Measurements from ENCODE around the gene ESRRG. TPM values are rescaled to one million over a fixed set of nuclear protein-coding genes. Genes with fewer than 3 reads are reported as not detected.

The ESRRG gene
- total RNA-seq, 1 donor: 0.10 TPM

GRCh38 chr1:216679108-216679507, 44.1 kb downstream of the ESRRG start:
- Histone ChIP-seq H3K27me3 (ENCODE audit: insufficient read depth, low read length) (no peaks in the 10 kb centered on the region), H3K4me1 (ENCODE audit: insufficient read depth, low read length) (no peaks in the 10 kb centered on the region), H3K9me3 (ENCODE audit: low read depth, low read length) (no peaks in the 10 kb centered on the region), H3K4me3 (ENCODE audit: low read length) (no peak overlapping the region)

GRCh38 chr1:216670118-216670883, 52.9 kb downstream of the ESRRG start:
- Histone ChIP-seq H3K4me1 (ENCODE audit: insufficient read depth, low read length) (no peaks in the 10 kb centered on the region), H3K27me3 (ENCODE audit: insufficient read depth, low read length) (no peaks in the 10 kb centered on the region), H3K4me3 (ENCODE audit: low read length) (no peak overlapping the region), H3K9me3 (ENCODE audit: low read depth, low read length) (no peaks in the 10 kb centered on the region)

- Histone ChIP-seq H3K4me3 (ENCODE audit: low read length) (no peak overlapping the region), H3K27me3 (ENCODE audit: insufficient read depth, low read length) (no peaks in the 10 kb centered on the region), H3K9me3 (ENCODE audit: low read depth, low read length) (no peaks in the 10 kb centered on the region), H3K4me1 (ENCODE audit: insufficient read depth, low read length) (no peaks in the 10 kb centered on the region)
These were observed 56.8 kb downstream of the ESRRG start for GRCh38 chr1:216666441-216666840.

GRCh38 chr1:216665856-216666255, 57.4 kb downstream of the ESRRG start:
- Histone ChIP-seq H3K9me3 (ENCODE audit: low read depth, low read length) (no peaks in the 10 kb centered on the region), H3K4me1 (ENCODE audit: insufficient read depth, low read length) (no peaks in the 10 kb centered on the region), H3K4me3 (ENCODE audit: low read length) (no peak overlapping the region), H3K27me3 (ENCODE audit: insufficient read depth, low read length) (no peaks in the 10 kb centered on the region)

GRCh38 chr1:216665406-216665805, 57.8 kb downstream of the ESRRG start:
- Histone ChIP-seq H3K27me3 (ENCODE audit: insufficient read depth, low read length) (no peaks in the 10 kb centered on the region), H3K4me1 (ENCODE audit: insufficient read depth, low read length) (no peaks in the 10 kb centered on the region), H3K9me3 (ENCODE audit: low read depth, low read length) (no peaks in the 10 kb centered on the region), H3K4me3 (ENCODE audit: low read length) (no peak overlapping the region)

- Histone ChIP-seq H3K27me3 (ENCODE audit: insufficient read depth, low read length) (no peaks in the 10 kb centered on the region), H3K9me3 (ENCODE audit: low read depth, low read length) (no peaks in the 10 kb centered on the region), H3K4me1 (ENCODE audit: insufficient read depth, low read length) (no peaks in the 10 kb centered on the region), H3K4me3 (ENCODE audit: low read length) (no peak overlapping the region)
These were observed 60.5 kb downstream of the ESRRG start for GRCh38 chr1:216662681-216663080.

- H3K27me3 ChIP-seq (ENCODE audit: insufficient read depth, low read length): no peaks in the 10 kb centered on the region
These were observed 62.7 kb downstream of the ESRRG start for GRCh38 chr1:216660561-216660960.

GRCh38 chr1:216653001-216653400, 70.2 kb downstream of the ESRRG start:
- Histone ChIP-seq H3K4me1 (ENCODE audit: insufficient read depth, low read length) (no peaks in the 10 kb centered on the region), H3K4me3 (ENCODE audit: low read length) (no peak overlapping the region), H3K27me3 (ENCODE audit: insufficient read depth, low read length) (no peaks in the 10 kb centered on the region), H3K9me3 (ENCODE audit: low read depth, low read length) (no peaks in the 10 kb centered on the region)

More at GRCh38 chr1:216660561-216660960, 62.7 kb downstream of the ESRRG start:
- Histone ChIP-seq H3K4me3 (ENCODE audit: low read length) (no peak overlapping the region), H3K4me1 (ENCODE audit: insufficient read depth, low read length) (no peaks in the 10 kb centered on the region), H3K9me3 (ENCODE audit: low read depth, low read length) (no peaks in the 10 kb centered on the region)

- Histone ChIP-seq H3K27me3 (ENCODE audit: insufficient read depth, low read length) (no peaks in the 10 kb centered on the region), H3K4me3 (ENCODE audit: low read length) (no peak overlapping the region), H3K4me1 (ENCODE audit: insufficient read depth, low read length) (no peaks in the 10 kb centered on the region), H3K9me3 (ENCODE audit: low read depth, low read length) (no peaks in the 10 kb centered on the region)
These were observed 71.3 kb downstream of the ESRRG start for GRCh38 chr1:216651826-216652418.

GRCh38 chr1:216643176-216643575, 80.1 kb downstream of the ESRRG start:
- no peaks in the 10 kb centered on the region for H3K4me1 ChIP-seq (ENCODE audit: insufficient read depth, low read length)
- no peaks in the 10 kb centered on the region for H3K9me3 ChIP-seq (ENCODE audit: low read depth, low read length)
- H3K4me3 ChIP-seq (ENCODE audit: low read length): no peak overlapping the region
- H3K27me3 ChIP-seq (ENCODE audit: insufficient read depth, low read length): no peaks in the 10 kb centered on the region

- Histone ChIP-seq H3K27me3 (ENCODE audit: insufficient read depth, low read length) (no peaks in the 10 kb centered on the region), H3K4me3 (ENCODE audit: low read length) (no peak overlapping the region), H3K9me3 (ENCODE audit: low read depth, low read length) (no peaks in the 10 kb centered on the region), H3K4me1 (ENCODE audit: insufficient read depth, low read length) (no peaks in the 10 kb centered on the region)
These were observed 81.4 kb downstream of the ESRRG start for GRCh38 chr1:216641669-216642460.

GRCh38 chr1:216640100-216640499, 83.1 kb downstream of the ESRRG start:
- no peak overlapping the region for H3K4me3 ChIP-seq (ENCODE audit: low read length)
- H3K9me3 ChIP-seq (ENCODE audit: low read depth, low read length): no peaks in the 10 kb centered on the region
- H3K4me1 ChIP-seq (ENCODE audit: insufficient read depth, low read length): no peaks in the 10 kb centered on the region
- no peaks in the 10 kb centered on the region for H3K27me3 ChIP-seq (ENCODE audit: insufficient read depth, low read length)

GRCh38 chr1:216632980-216633379, 90.2 kb downstream of the ESRRG start:
- no peak overlapping the region for H3K4me3 ChIP-seq (ENCODE audit: low read length)
- H3K9me3 ChIP-seq (ENCODE audit: low read depth, low read length): no peaks in the 10 kb centered on the region
- H3K27me3 ChIP-seq (ENCODE audit: insufficient read depth, low read length): no peaks in the 10 kb centered on the region
- H3K4me1 ChIP-seq (ENCODE audit: insufficient read depth, low read length): no peaks in the 10 kb centered on the region

- Histone ChIP-seq H3K4me1 (ENCODE audit: insufficient read depth, low read length) (no peaks in the 10 kb centered on the region), H3K9me3 (ENCODE audit: low read depth, low read length) (no peaks in the 10 kb centered on the region), H3K27me3 (ENCODE audit: insufficient read depth, low read length) (no peaks in the 10 kb centered on the region), H3K4me3 (ENCODE audit: low read length) (no peak overlapping the region)
These were observed 92.7 kb downstream of the ESRRG start for GRCh38 chr1:216630532-216630931.

GRCh38 chr1:216627252-216627651, 96.0 kb downstream of the ESRRG start:
- Histone ChIP-seq H3K4me1 (ENCODE audit: insufficient read depth, low read length) (no peaks in the 10 kb centered on the region), H3K9me3 (ENCODE audit: low read depth, low read length) (no peaks in the 10 kb centered on the region), H3K4me3 (ENCODE audit: low read length) (no peak overlapping the region), H3K27me3 (ENCODE audit: insufficient read depth, low read length) (no peaks in the 10 kb centered on the region)
